ENCODE measurements around the gene CRYBG1. TPM values are rescaled to one million over a fixed set of nuclear protein-coding genes. Genes with fewer than 3 reads are reported as not detected.
"Not testable (repeated sequence)": the region's sequence is repeated elsewhere in the genome, so short reads cannot be mapped to it uniquely, and the experiment has no call there.

Gene CRYBG1
- total RNA-seq, 1 donor from 2014 or later, result 16.9 TPM

DNA sequence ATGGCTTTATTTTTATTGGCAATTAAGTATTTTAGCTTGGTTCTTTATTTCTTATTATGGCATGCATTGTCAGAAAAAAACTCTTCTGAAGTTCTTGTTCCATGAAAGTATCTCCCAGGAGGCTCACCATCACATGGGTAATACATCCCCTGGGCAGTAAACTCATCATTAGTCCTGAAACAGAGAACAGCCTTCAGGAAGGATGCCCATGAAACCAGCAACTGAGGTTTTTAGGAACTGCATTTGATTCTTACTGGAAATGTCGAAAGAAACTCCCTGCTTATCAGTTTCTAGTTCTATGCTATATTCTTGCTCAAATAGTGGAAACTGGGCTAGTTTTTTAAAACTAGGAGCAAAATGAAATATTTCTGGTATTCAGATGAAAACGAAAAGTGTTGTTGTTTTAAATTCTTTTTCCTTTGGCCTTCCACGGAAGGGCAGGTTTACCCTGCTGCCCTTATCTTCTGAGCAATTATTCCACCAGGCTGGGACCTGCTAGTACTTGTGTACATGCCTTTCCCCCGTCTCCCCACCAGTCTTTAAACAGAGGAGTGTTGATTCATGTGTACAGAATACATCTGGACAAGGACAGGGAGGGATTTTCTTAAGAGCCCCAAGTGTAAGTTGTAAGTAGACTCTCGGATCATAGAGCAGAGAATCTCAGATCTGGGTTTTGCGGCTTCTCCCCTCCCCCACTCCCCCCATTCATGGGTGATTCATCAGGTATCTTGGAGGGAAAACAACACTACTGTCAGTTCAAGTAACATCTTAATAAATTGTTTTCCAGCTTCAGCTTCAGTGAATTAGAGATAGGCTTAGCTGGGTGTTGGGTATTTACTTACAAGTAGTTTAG lies 187.3 kb downstream of the CRYBG1 start:
- DNase-seq (ENCODE audit: low spot score), result peak; percentile 74

DNA sequence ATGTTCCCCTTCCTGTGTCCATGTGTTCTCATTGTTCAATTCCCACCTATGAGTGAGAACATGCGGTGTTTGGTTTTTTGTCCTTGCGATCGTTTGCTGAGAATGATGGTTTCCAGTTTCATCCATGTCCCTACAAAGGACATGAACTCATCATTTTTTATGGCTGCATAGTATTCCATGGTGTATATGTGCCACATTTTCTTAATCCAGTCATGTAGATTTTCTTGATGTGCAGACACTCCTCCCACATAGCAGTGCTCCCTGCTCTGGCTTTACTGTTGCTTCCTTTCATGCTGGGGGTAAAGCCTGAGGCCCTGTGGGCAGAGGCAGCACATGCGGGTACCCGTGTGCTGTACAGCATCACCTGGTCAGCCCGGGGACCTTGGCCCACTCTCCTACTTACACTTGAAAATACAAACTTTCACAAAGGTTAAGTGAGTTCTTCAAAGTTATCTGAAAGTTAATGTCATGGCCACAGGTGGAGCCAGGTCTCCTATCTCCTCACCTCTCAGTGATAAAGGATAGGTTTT lies 188.5 kb downstream of the CRYBG1 start:
- DNase-seq (ENCODE audit: low spot score), result not testable (repeated sequence)

DNA sequence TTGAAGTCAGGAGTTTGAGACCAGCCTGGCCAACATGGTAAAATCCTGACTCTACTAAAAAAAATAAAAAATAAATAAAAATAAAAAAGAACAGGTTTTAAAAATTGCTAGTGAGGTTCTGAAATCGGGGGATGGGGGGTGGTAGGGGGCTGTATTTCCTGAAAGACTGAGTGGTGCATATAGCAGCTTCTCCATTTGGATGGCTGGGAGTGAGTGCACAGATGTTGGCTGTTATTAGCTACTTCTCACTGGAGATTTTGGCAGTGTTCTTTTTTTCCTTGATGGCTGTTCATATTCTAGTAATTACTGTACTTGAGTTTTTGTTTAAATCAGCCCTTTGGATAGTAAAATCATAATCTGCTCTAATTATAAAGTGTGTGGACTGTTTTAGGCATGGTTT lies 189.0 kb downstream of the CRYBG1 start:
- DNase-seq (ENCODE audit: low spot score), result no peak

DNA sequence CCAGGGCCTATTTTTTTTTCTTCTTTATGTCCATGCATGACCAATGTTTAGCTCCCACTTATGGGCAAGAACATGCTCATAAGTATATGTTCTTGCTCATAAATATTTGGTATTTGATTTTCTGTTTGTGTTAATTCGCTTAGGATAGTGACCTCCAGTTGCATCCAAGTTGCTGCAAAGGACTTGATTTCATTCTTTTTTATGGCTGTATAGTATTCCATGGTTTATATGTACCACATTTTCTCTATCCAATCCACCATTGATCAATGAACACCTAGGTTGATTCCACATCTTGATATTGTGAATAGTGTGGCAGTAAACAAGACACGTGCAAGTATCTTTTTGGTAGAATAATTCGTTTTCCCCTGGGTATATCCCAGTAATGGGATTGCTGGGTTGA lies 190.6 kb downstream of the CRYBG1 start:
- DNase-seq (ENCODE audit: low spot score), result no peak

DNA sequence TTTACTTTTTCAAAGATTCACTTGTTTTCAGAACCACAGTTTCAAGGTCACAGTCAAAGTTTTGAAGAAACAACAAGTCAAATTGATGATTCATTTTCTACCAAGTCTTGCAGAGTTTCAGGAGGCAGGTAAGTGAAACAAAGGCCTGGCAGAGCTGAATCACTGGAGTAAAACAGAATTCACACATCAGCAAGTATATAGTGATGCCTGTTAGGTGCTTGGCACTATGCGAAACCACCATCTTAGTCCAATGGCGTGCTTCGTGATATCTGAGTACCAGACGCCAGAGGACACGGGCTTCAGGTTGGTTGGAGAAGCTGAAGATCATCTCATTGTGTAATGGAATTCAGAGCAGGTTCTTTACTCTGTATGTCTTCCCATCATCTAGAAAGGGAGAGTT lies 192.9 kb downstream of the CRYBG1 start:
- DNase-seq (ENCODE audit: low spot score), result no peak

DNA sequence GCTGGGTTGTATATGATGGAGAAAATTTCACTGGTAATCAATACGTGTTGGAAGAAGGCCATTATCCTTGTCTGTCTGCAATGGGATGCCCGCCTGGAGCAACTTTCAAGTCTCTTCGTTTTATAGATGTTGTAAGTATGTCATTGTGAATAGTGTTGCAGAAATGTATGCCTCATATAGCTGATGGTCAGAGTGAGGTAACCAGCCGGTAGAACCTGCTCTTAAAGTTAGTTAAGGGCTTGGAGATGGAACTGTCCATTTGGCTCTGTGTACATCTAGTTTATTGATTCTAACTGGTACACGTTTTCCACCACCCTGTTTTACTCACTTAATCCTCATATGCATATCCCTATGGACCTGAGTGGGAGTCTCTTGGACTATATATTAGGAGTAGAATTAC lies 195.2 kb downstream of the CRYBG1 start:
- DNase-seq (ENCODE audit: low spot score), result no peak

DNA sequence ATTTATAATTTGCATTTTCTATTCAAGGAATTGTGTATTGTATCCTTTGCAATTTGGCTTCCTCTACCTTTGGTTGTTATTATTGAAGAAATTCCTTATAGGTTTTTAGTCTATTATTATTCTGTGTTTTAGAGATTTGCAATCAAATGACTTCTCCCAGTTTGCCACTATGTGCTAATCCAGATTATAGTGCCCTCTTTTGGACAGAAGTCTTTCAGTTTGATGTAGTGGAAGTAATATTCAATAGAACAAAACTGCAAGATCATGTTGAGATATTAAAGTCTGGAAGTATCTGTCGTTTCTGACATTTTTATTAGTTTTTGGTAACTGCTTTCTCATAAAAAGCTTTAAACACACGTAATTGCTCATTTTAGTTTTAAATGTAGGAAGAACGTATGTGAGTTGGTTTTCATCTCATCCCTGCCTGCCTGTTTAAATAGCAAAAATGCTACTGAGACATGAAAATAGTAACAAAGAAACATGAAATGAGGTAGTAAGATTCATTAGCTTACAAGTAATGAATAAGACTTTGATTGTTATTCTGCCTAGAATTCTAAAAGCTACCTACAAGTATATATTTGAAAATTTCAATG lies 195.9 kb downstream of the CRYBG1 start:
- no peak for DNase-seq (ENCODE audit: low spot score)

DNA sequence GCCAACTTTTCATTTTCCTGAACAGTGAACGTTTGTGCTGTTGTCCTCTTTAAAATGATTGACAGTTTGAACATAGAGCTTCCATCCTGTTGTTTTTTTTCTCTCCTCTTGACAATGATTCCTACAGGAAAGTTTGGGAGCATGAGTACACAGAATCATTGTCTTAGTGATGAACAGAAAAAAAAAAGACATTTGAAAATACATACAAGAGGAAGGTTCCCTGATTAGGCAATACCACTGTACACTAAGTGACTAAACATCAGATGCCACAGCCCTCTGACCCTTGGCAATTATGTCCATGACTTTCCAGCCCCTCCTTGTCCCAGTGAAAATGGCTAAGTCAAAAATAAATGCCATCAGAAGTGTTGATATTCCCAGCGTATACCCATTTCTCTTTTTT lies 197.3 kb downstream of the CRYBG1 start:
- no peak for DNase-seq (ENCODE audit: low spot score)

DNA sequence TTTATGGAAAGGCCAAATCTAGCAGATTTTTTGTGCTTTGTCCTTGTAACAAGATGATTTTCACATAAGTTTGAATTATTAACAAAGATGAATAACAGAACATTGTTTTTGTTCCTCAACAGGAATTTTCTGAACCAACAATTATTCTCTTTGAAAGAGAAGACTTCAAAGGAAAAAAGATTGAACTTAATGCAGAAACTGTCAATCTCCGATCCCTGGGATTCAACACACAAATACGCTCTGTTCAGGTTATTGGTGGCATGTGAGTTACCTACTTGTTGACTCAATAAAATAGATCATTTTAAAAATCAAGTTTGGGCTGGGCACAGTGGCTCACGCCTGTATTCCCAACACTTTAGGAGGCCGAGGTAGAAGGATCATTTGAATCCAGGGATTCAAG lies 197.8 kb downstream of the CRYBG1 start:
- no peak for DNase-seq (ENCODE audit: low spot score)

DNA sequence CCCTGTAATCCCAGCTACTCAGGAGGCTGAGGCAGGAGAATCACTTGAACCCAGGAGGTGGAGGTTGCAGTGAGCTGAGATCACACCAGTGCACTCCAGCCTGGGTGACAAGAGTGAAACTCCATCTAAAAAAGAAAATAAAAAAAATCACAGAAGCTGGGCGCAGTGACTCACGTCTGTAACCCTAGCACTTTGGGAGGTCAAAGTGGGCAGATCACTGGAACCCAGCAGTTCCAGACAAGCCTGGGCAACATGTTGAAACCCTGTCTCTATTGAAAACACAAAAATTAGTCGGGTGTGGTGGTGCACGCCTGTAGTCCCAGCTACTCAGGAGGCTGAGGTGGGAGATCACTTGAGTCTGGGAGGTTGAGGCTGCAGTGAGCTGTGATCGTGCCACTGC lies 199.1 kb downstream of the CRYBG1 start:
- not testable (repeated sequence) for DNase-seq (ENCODE audit: low spot score)

DNA sequence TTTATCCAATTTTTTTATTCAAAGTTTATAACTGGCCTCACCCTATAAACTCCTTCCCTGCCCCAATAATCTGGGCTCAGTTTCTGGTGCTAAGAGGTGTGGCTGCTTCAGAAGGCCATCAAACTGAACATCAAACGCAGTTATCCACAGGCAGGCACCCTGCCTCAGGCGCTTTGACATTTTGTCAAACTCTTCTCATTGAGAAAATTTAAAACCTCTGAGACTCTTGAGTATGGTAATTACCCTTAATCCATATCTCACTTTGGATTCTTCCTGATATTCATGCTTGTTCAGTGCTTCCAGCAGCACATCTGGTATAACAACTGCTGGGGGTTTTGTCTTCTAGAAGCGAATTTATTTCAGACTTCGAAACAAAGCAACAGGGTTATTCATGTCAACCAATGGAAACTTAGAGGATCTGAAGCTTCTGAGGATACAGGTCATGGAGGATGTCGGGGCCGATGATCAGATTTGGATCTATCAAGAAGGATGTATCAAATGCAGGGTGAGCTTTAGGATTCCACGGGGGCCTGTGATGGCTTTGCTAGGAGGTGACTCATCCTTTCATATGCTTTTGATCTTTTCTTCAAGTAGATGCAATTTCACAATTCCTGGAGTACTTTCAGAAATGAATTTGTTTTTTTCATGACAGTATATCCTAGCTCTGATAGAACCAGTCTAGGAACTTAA lies 200.6 kb downstream of the CRYBG1 start:
- peak; percentile 74 for DNase-seq (ENCODE audit: low spot score)

DNA sequence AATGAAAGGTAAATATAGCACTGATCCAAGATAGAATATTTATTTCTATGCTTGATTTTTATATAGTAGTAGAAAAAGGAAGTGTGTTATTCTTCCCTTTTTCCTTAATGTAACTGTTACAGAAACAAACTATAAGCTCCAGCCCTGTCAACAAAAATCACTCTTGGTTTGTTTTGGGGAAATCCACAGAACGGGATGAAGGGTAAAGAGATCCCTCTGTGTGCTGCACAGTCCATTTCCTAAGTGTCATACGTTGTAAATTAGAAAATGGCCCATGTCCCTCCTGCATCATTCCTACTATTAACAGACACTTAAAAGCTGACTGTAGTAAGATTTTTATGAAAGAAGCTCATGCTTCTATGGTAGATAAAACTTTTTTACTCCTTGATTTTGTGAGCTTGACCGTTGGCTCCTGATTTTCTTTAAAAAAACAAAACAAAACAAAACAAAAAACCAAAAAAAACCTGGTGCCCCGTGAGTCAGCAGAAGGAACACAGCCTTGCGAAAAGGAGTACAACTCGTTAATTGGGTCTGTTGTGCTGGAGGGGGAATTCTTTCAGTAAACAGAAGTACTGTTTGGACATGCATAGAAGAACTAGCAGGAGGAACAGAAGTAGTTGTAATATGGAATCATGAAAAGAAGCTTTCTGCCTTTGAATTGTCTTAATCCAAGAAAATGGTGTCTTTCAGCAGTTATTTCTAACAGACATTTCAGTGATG lies 201.3 kb downstream of the CRYBG1 start:
- DNase-seq (ENCODE audit: low spot score), result peak; percentile 34

DNA sequence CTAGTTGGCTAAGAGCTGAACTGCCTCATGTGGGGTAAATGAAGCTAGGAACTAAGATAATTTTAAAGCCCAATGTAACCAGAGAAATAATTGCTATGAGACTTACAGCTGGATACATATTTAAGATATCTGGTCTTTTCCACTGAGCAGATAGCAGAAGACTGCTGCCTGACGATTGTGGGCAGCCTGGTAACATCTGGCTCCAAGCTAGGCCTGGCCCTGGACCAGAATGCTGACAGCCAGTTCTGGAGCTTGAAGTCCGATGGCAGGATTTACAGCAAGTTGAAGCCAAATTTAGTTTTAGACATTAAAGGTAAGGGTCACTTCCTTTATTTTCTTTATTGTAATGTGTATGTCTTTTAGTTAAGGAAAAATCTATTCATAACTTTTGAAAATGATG lies 203.1 kb downstream of the CRYBG1 start:
- DNase-seq (ENCODE audit: low spot score), result peak; percentile 30

DNA sequence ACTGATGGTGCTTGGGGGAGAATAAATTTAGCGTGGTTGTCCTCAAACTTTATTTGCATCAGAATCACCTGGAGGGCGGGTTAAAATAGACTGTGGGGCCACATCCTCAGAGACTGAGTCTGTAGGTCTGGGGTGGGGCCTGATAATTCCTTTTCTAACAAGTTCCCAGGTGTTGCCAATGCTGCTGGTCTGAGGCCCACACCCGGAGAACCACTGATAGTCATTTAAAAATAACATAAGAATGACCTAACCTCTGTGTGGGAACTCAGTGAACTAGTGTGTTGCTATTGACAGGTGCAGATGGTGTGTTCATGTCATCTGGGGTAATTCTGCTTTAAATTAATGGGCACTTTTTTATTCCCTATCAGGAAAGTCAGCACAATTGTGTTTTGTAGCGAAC lies 204.0 kb downstream of the CRYBG1 start:
- no peak for DNase-seq (ENCODE audit: low spot score)

DNA sequence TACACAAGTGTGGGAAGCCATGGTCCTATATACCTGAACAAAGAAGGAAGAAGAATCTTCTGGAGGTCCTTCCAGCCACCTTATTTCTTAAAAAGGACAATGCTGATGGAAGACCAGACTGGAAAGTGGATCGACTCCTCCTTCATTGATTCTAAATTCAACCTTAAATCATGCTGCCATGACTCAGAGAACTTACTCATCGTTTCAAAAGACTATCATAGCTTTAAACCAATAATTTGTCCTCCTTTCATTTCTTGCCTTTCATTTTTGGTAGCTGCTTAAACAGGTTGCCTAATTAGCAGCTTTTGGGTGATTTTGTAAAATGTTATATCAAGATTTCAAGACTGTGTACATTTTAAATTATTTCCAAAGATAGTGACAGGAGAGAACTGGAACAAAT lies 208.0 kb downstream of the CRYBG1 start:
- DNase-seq (ENCODE audit: low spot score), result no peak

DNA sequence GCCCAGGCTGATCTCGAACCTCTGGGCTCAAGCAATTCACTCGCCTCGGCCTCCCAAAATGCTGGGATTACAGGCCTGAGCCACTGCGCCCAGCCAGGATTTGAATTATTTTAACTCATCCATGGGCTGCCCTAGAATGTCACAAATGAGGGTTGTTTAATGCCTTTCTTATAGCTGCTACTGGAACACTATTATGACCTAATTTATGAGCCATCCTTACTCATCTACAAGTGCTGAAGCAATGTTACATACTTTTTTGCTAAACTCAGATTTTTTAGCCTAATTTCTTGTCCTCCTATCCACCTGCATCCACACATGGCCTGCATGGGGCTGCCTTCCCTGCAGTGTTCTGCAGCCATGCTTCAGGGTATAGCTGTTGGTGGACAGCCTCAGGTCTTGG lies 208.9 kb downstream of the CRYBG1 start:
- DNase-seq (ENCODE audit: low spot score), result no peak

DNA sequence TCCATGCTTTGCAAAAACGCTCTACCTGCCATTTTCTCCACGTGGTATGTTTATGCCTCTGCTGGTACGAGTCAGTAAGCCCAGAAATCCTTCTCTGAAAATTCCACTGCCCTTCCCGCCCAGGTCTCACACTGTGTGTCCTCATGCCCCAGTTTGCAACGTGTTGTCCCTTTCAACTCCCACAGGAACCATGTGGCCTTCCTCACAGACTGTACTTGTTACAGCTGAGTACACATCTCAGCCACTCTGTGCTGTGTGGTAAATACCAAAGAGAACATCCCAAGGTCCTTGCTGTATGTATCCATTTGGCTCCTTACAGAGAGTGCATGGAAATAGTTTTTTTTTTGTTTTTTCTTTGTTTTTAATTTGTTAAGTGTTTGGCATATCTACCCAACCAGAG lies 211.9 kb downstream of the CRYBG1 start:
- DNase-seq (ENCODE audit: low spot score), result no peak

DNA sequence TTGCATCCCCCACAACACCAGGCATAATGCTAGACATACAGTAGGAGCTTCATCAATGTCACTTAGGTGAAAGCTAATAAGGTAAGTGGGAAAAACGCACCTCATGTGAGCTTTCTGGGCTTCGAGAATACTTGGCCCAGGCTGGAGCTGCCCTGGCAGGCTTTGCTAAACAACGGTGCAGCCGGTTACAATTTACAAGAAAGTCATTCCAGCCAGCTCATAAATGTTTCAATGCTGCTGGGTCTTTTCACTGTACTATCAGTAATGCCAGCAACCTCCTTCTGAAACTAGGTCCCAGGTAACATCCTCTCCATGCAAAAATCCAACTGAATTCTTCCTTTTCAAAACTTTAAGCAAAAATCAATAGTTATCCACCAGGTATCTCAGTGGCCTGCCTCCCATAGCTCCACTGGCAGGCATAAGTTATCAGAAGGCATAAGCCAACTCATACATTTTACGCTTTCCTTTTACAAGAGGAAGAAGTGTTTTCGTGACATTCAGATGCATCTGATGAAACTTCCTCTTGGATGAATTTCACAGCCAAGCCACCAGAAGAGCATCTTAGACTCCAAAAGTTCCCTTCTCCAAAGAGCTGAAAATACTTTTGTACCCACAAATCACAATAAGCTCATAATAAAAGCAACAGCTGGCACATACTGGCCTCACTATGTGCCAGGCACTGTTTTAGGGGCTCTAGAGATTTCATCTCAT lies 212.5 kb downstream of the CRYBG1 start:
- DNase-seq (ENCODE audit: low spot score), result no peak

DNA sequence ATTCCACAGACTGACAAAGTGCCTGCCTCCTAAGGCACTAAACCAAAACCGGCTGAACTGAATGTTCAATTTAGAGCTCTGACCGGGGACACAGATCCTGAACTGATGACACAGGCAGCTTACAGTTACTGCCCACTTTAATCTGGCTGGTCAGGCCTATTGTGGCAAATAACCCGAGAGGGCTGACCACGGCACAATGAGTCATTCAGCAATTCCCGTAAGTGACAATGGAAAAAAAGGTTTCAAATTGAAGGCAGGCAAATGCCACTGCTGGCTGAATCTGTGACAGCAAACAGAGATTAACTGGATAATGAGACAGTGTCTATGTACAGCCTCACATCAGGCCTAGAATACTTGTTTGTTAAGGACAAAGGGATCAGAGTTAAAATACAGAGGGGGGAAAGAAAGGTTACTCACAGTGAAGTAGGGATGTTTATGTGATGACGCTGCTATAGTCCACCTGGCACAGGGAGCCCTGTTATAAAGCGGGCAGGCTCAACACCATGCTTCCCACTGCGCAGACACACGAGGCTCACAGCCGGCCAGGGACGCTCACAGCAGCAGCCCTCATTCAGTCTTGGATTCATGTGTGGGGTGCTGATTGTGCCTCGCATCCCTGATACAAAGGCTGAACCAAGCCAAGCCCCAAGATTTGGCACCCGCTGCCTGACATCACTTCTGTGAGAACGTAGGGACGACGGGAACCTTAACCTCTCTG lies 214.4 kb downstream of the CRYBG1 start:
- DNase-seq (ENCODE audit: low spot score), result no peak

DNA sequence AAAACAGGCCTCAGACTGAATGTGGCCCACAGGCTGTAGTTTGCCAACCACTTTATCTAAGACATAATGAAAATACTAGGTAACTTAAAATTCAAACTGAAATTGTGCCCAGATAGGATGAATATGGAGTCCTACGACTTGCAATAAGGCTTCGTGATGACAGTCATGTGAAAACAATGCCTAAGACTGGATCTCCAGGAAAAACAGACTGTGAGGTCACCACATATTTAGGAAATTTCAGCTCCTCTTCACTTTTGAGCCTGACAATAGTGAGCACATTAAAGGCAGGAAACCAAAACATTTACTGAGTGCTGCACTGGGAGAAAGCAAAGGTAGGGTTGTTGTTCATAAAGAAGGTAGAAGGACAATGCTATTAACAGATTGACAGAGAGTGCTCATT lies 218.8 kb downstream of the CRYBG1 start:
- no peak for DNase-seq (ENCODE audit: low spot score)

DNA sequence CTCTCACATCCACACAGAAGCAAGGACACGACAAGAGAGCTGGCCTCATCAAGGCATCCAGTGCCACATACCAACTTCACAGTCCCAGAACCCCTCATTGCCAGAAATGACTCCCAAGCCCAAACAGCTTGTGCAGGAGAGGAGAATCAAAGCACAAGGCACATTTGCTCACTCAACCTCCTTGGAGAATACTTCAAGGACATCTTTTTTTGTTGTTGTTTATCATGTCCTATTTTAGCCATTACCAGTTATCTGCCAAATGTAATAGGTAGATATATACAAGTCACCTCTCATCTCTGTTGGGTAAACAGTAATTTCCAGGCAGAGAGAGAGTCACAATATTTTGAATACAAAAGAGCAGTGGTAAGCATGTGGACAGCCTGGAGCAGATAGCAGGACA lies 221.0 kb downstream of the CRYBG1 start:
- DNase-seq (ENCODE audit: low spot score), result no peak
